ENCODE measurements around the gene INTS15. TPM values are rescaled to one million over a fixed set of nuclear protein-coding genes. Genes with fewer than 3 reads are reported as not detected.
A peak's percentile ranks its signal among the peaks of the same experiment; 100 is the strongest.

The INTS15 gene
- total RNA-seq, 1 donor from 2014 or later, result 45.1 TPM

- H3K4me3 Mint-ChIP-seq, result peak within 1 kb of the TSS; percentile 92
- H3K9me3 Mint-ChIP-seq, result no peaks in the 10 kb centered on the region
- H3K36me3 Mint-ChIP-seq (ENCODE audit: low read depth), result peaks cover 31% of the 10 kb centered on the region
- peak; percentile 93 for DNase-seq
- peak within 1 kb of the TSS; percentile 84 for H3K27ac Mint-ChIP-seq
- H3K27me3 Mint-ChIP-seq, result no peaks in the 10 kb centered on the region
- H3K4me1 Mint-ChIP-seq, result peaks cover 25% of the 10 kb centered on the region
- intact Hi-C loops (cut with micrococcal nuclease), result loop anchor here (2.0 to 5.0 kb wide), 3 partner anchors 46 to 70 kb away; partner anchors contain the start of genes INTS15, ZDHHC4 and ZNF12
Measured at GRCh38 chr7:6636741-6637543, 47.1 kb downstream of the INTS15 start, which contains the start of gene ZNF316. ZNF316 (plus strand) TSS chr7:6637318; CDS start chr7:6642410, 5,092 bp downstream.

- Mint-ChIP-seq H3K4me3 (peak overlapping the region; percentile 92), H3K36me3 (ENCODE audit: low read depth) (peaks cover 39% of the 10 kb centered on the region), H3K27ac (peak overlapping the region; percentile 84), H3K4me1 (peaks cover 25% of the 10 kb centered on the region), H3K9me3 (no peaks in the 10 kb centered on the region), H3K27me3 (no peaks in the 10 kb centered on the region)
- peak; percentile 86 for DNase-seq
- intact Hi-C loops (cut with micrococcal nuclease), result loop anchor here (2.0 to 5.0 kb wide), 3 partner anchors 47 to 69 kb away; partner anchors contain the start of genes INTS15, ZDHHC4 and ZNF12
Measured at GRCh38 chr7:6637544-6638229, 47.9 kb downstream of the INTS15 start.

GRCh38 chr7:6639032-6639431, 49.2 kb downstream of the INTS15 start:
- Mint-ChIP-seq H3K27me3 (no peaks in the 10 kb centered on the region), H3K36me3 (ENCODE audit: low read depth) (peaks cover 48% of the 10 kb centered on the region), H3K9me3 (no peaks in the 10 kb centered on the region), H3K4me3 (peak overlapping the region; percentile 92), H3K4me1 (peaks cover 25% of the 10 kb centered on the region), H3K27ac (peak overlapping the region; percentile 12)
- intact Hi-C loops (cut with micrococcal nuclease), result loop anchor here (5.0 kb wide), 1 partner anchor 62 kb away; the partner anchor contains the start of gene ZDHHC4
- DNase-seq, result no peak

GRCh38 chr7:6639627-6640026, 49.8 kb downstream of the INTS15 start:
- DNase-seq, result no peak
- Mint-ChIP-seq H3K27me3 (no peaks in the 10 kb centered on the region), H3K27ac (no peak overlapping the region), H3K4me1 (peaks cover 25% of the 10 kb centered on the region), H3K4me3 (peak overlapping the region; percentile 92), H3K9me3 (no peaks in the 10 kb centered on the region), H3K36me3 (ENCODE audit: low read depth) (peaks cover 53% of the 10 kb centered on the region)
- intact Hi-C loops (cut with micrococcal nuclease), result loop anchor here (5.0 kb wide), 1 partner anchor 62 kb away; the partner anchor contains the start of gene ZDHHC4

- peak overlapping the region; percentile 64 for H3K27ac Mint-ChIP-seq
- H3K27me3 Mint-ChIP-seq, result no peaks in the 10 kb centered on the region
- no peak overlapping the region for H3K4me3 Mint-ChIP-seq
- no peak for DNase-seq
- no peaks in the 10 kb centered on the region for H3K9me3 Mint-ChIP-seq
- intact Hi-C loops (cut with micrococcal nuclease), result no loop called here
- peaks cover 59% of the 10 kb centered on the region for H3K36me3 Mint-ChIP-seq (ENCODE audit: low read depth)
- H3K4me1 Mint-ChIP-seq, result peaks cover 25% of the 10 kb centered on the region
Measured at GRCh38 chr7:6640246-6640721, 50.5 kb downstream of the INTS15 start.

GRCh38 chr7:6641305-6642035, 51.6 kb downstream of the INTS15 start:
- Mint-ChIP-seq H3K9me3 (no peaks in the 10 kb centered on the region), H3K36me3 (ENCODE audit: low read depth) (peaks cover 67% of the 10 kb centered on the region), H3K27me3 (no peaks in the 10 kb centered on the region), H3K27ac (no peak overlapping the region), H3K4me3 (no peak overlapping the region), H3K4me1 (peaks cover 22% of the 10 kb centered on the region)
- intact Hi-C loops (cut with micrococcal nuclease), result no loop called here
- DNase-seq, result no peak

- Mint-ChIP-seq H3K4me1 (peaks cover 21% of the 10 kb centered on the region), H3K27me3 (no peaks in the 10 kb centered on the region), H3K27ac (no peak overlapping the region), H3K36me3 (ENCODE audit: low read depth) (peaks cover 75% of the 10 kb centered on the region), H3K4me3 (no peak overlapping the region), H3K9me3 (no peaks in the 10 kb centered on the region)
- intact Hi-C loops (cut with micrococcal nuclease), result no loop called here
- DNase-seq, result no peak
Measured at GRCh38 chr7:6642239-6642839, 52.5 kb downstream of the INTS15 start.

- no peak overlapping the region for H3K27ac Mint-ChIP-seq
- DNase-seq, result no peak
- H3K4me3 Mint-ChIP-seq, result no peak overlapping the region
- H3K27me3 Mint-ChIP-seq, result no peaks in the 10 kb centered on the region
- intact Hi-C loops (cut with micrococcal nuclease), result no loop called here
- peaks cover 78% of the 10 kb centered on the region for H3K36me3 Mint-ChIP-seq (ENCODE audit: low read depth)
- H3K4me1 Mint-ChIP-seq, result peaks cover 18% of the 10 kb centered on the region
- no peaks in the 10 kb centered on the region for H3K9me3 Mint-ChIP-seq
Measured at GRCh38 chr7:6642861-6643640, 53.2 kb downstream of the INTS15 start.

GRCh38 chr7:6643915-6644625, 54.2 kb downstream of the INTS15 start:
- Mint-ChIP-seq H3K36me3 (ENCODE audit: low read depth) (peaks cover 82% of the 10 kb centered on the region), H3K4me3 (no peak overlapping the region), H3K4me1 (peaks cover 9% of the 10 kb centered on the region), H3K27ac (no peak overlapping the region), H3K27me3 (no peaks in the 10 kb centered on the region), H3K9me3 (no peaks in the 10 kb centered on the region)
- no peak for DNase-seq
- intact Hi-C loops (cut with micrococcal nuclease), result no loop called here

GRCh38 chr7:6644728-6645127, 54.9 kb downstream of the INTS15 start:
- peaks cover 83% of the 10 kb centered on the region for H3K36me3 Mint-ChIP-seq (ENCODE audit: low read depth)
- H3K27me3 Mint-ChIP-seq, result no peaks in the 10 kb centered on the region
- no peak overlapping the region for H3K27ac Mint-ChIP-seq
- intact Hi-C loops (cut with micrococcal nuclease), result no loop called here
- H3K4me3 Mint-ChIP-seq, result no peak overlapping the region
- no peak for DNase-seq
- H3K4me1 Mint-ChIP-seq, result peaks cover 4% of the 10 kb centered on the region
- no peaks in the 10 kb centered on the region for H3K9me3 Mint-ChIP-seq

GRCh38 chr7:6646465-6646864, 56.6 kb downstream of the INTS15 start:
- peaks cover 90% of the 10 kb centered on the region for H3K36me3 Mint-ChIP-seq (ENCODE audit: low read depth)
- no peaks in the 10 kb centered on the region for H3K27me3 Mint-ChIP-seq
- no peak overlapping the region for H3K4me3 Mint-ChIP-seq
- peaks cover 5% of the 10 kb centered on the region for H3K9me3 Mint-ChIP-seq
- intact Hi-C loops (cut with micrococcal nuclease), result no loop called here
- no peak overlapping the region for H3K27ac Mint-ChIP-seq
- no peak for DNase-seq
- no peaks in the 10 kb centered on the region for H3K4me1 Mint-ChIP-seq

- DNase-seq, result no peak
- intact Hi-C loops (cut with micrococcal nuclease), result no loop called here
- Mint-ChIP-seq H3K27ac (no peak overlapping the region), H3K27me3 (no peaks in the 10 kb centered on the region), H3K9me3 (peaks cover 5% of the 10 kb centered on the region), H3K36me3 (ENCODE audit: low read depth) (peaks cover 90% of the 10 kb centered on the region), H3K4me1 (no peaks in the 10 kb centered on the region), H3K4me3 (no peak overlapping the region)
Measured at GRCh38 chr7:6647080-6647479, 57.3 kb downstream of the INTS15 start.
